Caco-2 (cell line): ENCODE measurements around the gene NDUFA1. TPM values are rescaled to one million over a fixed set of nuclear protein-coding genes. Genes with fewer than 3 reads are reported as not detected.

Source experiments
- BruUV-seq: library from RNA; stranded (reverse); fragments of 400-500 nt; replicated peaks from 2 replicates; lab custom pipeline; 2021; lab: Mats Ljungman, UMichigan
- CTCF ChIA-PET: fragments of 300-600 bp; sonication (Branson Sonifier 250); formaldehyde crosslinking; loops from one replicate; lab custom pipeline; 2022; ENCODE audit warnings: antibody characterized with exemption; lab: Charles Lee
- POLR2A ChIA-PET: fragments of 300-600 bp; sonication (Branson Sonifier 250); formaldehyde crosslinking; loops from one replicate; lab custom pipeline; 2022; ENCODE audit warnings: antibody characterized with exemption; lab: Charles Lee
- DNase-seq, 2 experiments: peaks; one replicate each; pipeline versions ENCODE4 v3.0.0 to v3.0.0-alpha.2; 2020 to 2022
- H3K27me3 ChIP-seq: replicated peaks from 2 replicates; pipeline ENCODE4 v1.6.0; 2011; ENCODE audit warnings: low read length; ENCODE audit not compliant: control insufficient read depth, insufficient read depth
- H3K36me3 ChIP-seq: 2 replicates; pipeline ENCODE4 v1.5.1; 2011; ENCODE audit warnings: low read length; ENCODE audit not compliant: control insufficient read depth, insufficient read depth
- H3K4me1 ChIP-seq: fragments of 250-450 bp; sonication (Bioruptor Pico); 2 replicates; pipeline ENCODE4 v1.5.1; 2020; ENCODE audit warnings: mild to moderate bottlenecking
- H3K4me3 ChIP-seq: 2 replicates; pipeline ENCODE4 v1.5.1; 2011; ENCODE audit warnings: low read depth, mild to moderate bottlenecking, control low read depth, low read length
- H3K9me3 ChIP-seq: fragments of 250-450 bp; sonication (Bioruptor Pico); 2 replicates; pipeline ENCODE4 v1.5.1; 2020; ENCODE audit warnings: mild to moderate bottlenecking, moderate library complexity
- H3K27ac Mint-ChIP-seq: one replicate; pipeline ENCODE4 v1.8.0; 2022; ENCODE audit warnings: mixed read lengths; ENCODE audit not compliant: unreplicated experiment
- H3K27me3 Mint-ChIP-seq: one replicate; pipeline ENCODE4 v1.8.0; 2022; ENCODE audit warnings: mixed read lengths; ENCODE audit not compliant: insufficient read depth, unreplicated experiment
- H3K36me3 Mint-ChIP-seq: one replicate; pipeline ENCODE4 v1.8.0; 2022; ENCODE audit warnings: mild to moderate bottlenecking, mixed read lengths; ENCODE audit not compliant: insufficient read depth, unreplicated experiment
- H3K4me1 Mint-ChIP-seq: one replicate; pipeline ENCODE4 v1.8.0; 2022; ENCODE audit warnings: low read depth, mixed read lengths; ENCODE audit not compliant: unreplicated experiment
- H3K4me3 Mint-ChIP-seq: one replicate; pipeline ENCODE4 v1.8.0; 2022; ENCODE audit warnings: mild to moderate bottlenecking, moderate library complexity, mixed read lengths; ENCODE audit not compliant: unreplicated experiment
- H3K9me3 Mint-ChIP-seq: one replicate; pipeline ENCODE4 v1.8.0; 2022; ENCODE audit warnings: mixed read lengths; ENCODE audit not compliant: unreplicated experiment
- intact Hi-C: fragments of 100-400 bp; cut with micrococcal nuclease; formaldehyde crosslinking; loops from one replicate; pipeline ENCODE4 v1.10.0; 2022; ENCODE audit not compliant: unreplicated experiment
- total RNA-seq: library from RNA; stranded (reverse); gene quantifications from 2 replicates; pipeline ENCODE4 v1.2.3, GENCODE V29; 2022
- TF ChIP-seq, protein P1 (sequence below), 2 experiments: fragments of 200-600 bp in 1 of 2; IDR thresholded peaks; 1 replicate in 1 of 2; 2 replicates in 1 of 2; pipeline versions ENCODE4 v1.5.1 to v1.8.0; 2011 to 2022; ENCODE audit warnings: antibody characterized with exemption in 1 of 2, control low read depth in 1 of 2, inconsistent platforms in 1 of 2, low read depth in 1 of 2, low read length in 1 of 2, mild to moderate bottlenecking in 1 of 2, moderate library complexity in 1 of 2; ENCODE audit not compliant: insufficient read depth in 1 of 2, severe bottlenecking in 1 of 2, unreplicated experiment in 1 of 2

Gene NDUFA1
- total RNA-seq, 1 experiment from 2014 or later = 82.6 TPM

GRCh38 chrX:119878740-119879139 lies 7.1 kb downstream of the NDUFA1 start:
- no TSS peak for BruUV-seq
- Mint-ChIP-seq H3K27me3 (no peaks in the 10 kb centered on the region), H3K4me1 (no peaks in the 10 kb centered on the region), H3K4me3 (no peak overlapping the region), H3K27ac (no peak overlapping the region), H3K36me3 (peaks cover 22% of the 10 kb centered on the region), H3K9me3 (no peaks in the 10 kb centered on the region)
- intact Hi-C loops = no loop called here
- CTCF ChIA-PET = interaction anchor here (1.0 to 1.5 kb wide), 2 partner anchors 9 to 149 kb away, joined by 3 to 5 read pairs; no protein-coding TSS in a partner anchor
- Histone ChIP-seq H3K36me3 (no peaks in the 10 kb centered on the region), H3K27me3 (no peaks in the 10 kb centered on the region), H3K4me3 (no peak overlapping the region), H3K4me1 (no peaks in the 10 kb centered on the region; the same call in 1 of the 2 replicates), H3K9me3 (no peaks in the 10 kb centered on the region)
- DNase-seq = no peak
- POLR2A ChIA-PET = no interaction called here
- TF ChIP-seq, protein P1, sequence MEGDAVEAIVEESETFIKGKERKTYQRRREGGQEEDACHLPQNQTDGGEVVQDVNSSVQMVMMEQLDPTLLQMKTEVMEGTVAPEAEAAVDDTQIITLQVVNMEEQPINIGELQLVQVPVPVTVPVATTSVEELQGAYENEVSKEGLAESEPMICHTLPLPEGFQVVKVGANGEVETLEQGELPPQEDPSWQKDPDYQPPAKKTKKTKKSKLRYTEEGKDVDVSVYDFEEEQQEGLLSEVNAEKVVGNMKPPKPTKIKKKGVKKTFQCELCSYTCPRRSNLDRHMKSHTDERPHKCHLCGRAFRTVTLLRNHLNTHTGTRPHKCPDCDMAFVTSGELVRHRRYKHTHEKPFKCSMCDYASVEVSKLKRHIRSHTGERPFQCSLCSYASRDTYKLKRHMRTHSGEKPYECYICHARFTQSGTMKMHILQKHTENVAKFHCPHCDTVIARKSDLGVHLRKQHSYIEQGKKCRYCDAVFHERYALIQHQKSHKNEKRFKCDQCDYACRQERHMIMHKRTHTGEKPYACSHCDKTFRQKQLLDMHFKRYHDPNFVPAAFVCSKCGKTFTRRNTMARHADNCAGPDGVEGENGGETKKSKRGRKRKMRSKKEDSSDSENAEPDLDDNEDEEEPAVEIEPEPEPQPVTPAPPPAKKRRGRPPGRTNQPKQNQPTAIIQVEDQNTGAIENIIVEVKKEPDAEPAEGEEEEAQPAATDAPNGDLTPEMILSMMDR (IDR thresholded peaks at IDR 0.05; ENCODE audit: insufficient read depth in 1 of 2, low read depth in 1 of 2, low read length in 1 of 2, severe bottlenecking in 1 of 2, unreplicated experiment in 1 of 2) = no peak

- CTCF ChIA-PET = interaction anchor here (0.7 to 1.0 kb wide), 2 partner anchors 89 to 153 kb away, joined by 3 to 5 read pairs; partner anchors contain the start of gene RPL39
- H3K4me1 Mint-ChIP-seq = no peaks in the 10 kb centered on the region
- H3K27ac Mint-ChIP-seq = peak overlapping the region; percentile 37
Observed at GRCh38 chrX:119880076-119880475, 8.4 kb downstream of the NDUFA1 start.

DNA sequence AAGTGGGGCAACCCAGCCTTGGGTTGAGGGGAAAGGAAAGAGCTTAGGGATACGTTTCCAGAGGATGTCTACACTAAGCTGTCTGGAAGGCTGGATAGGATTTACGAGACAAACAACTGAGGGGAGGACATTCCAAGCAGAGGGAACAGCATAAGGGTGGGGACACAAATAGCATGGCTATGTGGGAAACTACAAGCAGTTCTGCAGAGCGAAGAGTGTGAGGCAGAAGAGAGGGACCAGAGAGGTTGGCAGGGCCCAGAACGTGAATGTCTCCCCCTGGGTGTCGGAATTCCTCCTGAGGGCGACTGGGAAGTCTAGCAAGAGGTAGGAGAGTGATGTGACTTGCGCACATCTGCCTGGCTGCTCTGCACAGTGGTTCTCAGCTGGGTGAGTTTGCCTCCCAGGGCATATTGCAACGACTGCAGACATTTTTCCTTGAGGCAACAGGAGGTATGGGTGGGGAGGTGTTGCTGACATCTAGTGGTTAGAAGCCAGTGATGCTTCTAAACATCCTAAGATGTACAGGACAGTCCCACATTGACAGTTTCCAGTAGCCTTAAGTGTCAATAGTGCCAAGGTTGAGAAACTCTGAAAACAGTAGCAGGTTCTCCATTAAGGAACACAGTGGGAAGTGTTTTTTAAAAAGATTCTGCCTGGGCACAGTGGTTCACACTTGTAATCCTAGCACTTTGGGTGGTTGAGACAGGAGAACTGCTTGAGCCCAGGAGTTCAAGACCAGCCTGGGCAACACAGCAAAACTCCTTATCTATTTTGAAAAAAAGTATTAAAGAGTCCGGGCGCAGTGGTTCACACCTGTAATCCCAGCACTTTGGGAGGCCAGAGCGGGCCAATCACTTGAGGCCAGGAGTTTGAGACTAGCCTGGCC lies 9.2 kb downstream of the NDUFA1 start:
- no TSS peak for BruUV-seq
- no peaks in the 10 kb centered on the region for H3K27me3 Mint-ChIP-seq
- no peaks in the 10 kb centered on the region for H3K9me3 ChIP-seq
- peaks cover 22% of the 10 kb centered on the region for H3K36me3 Mint-ChIP-seq
- no peaks in the 10 kb centered on the region for H3K4me1 Mint-ChIP-seq
- POLR2A ChIA-PET = interaction anchor here (1.3 kb wide), 1 partner anchor 89 kb away, joined by 6 read pairs; the partner anchor contains the start of gene RPL39
- no peaks in the 10 kb centered on the region for H3K9me3 Mint-ChIP-seq
- no peaks in the 10 kb centered on the region for H3K27me3 ChIP-seq
- no peaks in the 10 kb centered on the region for H3K36me3 ChIP-seq
- peak overlapping the region; percentile 37 for H3K27ac Mint-ChIP-seq
- DNase-seq = peak; percentile 57 to 68
- H3K4me3 ChIP-seq = no peak overlapping the region
- TF ChIP-seq, protein P1 (IDR thresholded peaks at IDR 0.05; ENCODE audit: insufficient read depth in 1 of 2, low read depth in 1 of 2, low read length in 1 of 2, severe bottlenecking in 1 of 2, unreplicated experiment in 1 of 2) = peak; percentile 36 to 73
- CTCF ChIA-PET = interaction anchor here (0.7 to 1.0 kb wide), 2 partner anchors 89 to 154 kb away, joined by 3 to 5 read pairs; partner anchors contain the start of gene RPL39
- no peak overlapping the region for H3K4me3 Mint-ChIP-seq
- intact Hi-C loops = loop anchor here (2.0 kb wide), 1 partner anchor 90 kb away; the partner anchor contains the start of gene RPL39
- H3K4me1 ChIP-seq = no peaks in the 10 kb centered on the region; the same call in 1 of the 2 replicates

More at GRCh38 chrX:119880076-119880475, 8.4 kb downstream of the NDUFA1 start:
- no peaks in the 10 kb centered on the region for H3K27me3 Mint-ChIP-seq
- no peaks in the 10 kb centered on the region; the same call in 1 of the 2 replicates for H3K4me1 ChIP-seq
- no peaks in the 10 kb centered on the region for H3K9me3 ChIP-seq
- POLR2A ChIA-PET = interaction anchor here (1.3 kb wide), 1 partner anchor 88 kb away, joined by 6 read pairs; the partner anchor contains the start of gene RPL39
- no peak overlapping the region for H3K4me3 Mint-ChIP-seq
- H3K36me3 ChIP-seq = no peaks in the 10 kb centered on the region
- TF ChIP-seq, protein P1 (IDR thresholded peaks at IDR 0.05; ENCODE audit: insufficient read depth in 1 of 2, low read depth in 1 of 2, low read length in 1 of 2, severe bottlenecking in 1 of 2, unreplicated experiment in 1 of 2) = no peak
- H3K9me3 Mint-ChIP-seq = no peaks in the 10 kb centered on the region
- DNase-seq = no peak
- no TSS peak for BruUV-seq
- H3K27me3 ChIP-seq = no peaks in the 10 kb centered on the region
- H3K4me3 ChIP-seq = no peak overlapping the region
- peaks cover 22% of the 10 kb centered on the region for H3K36me3 Mint-ChIP-seq
- intact Hi-C loops = loop anchor here (2.0 kb wide), 1 partner anchor 89 kb away; the partner anchor contains the start of gene RPL39
